Activated CD4-positive, alpha-beta T cell treated with anti-CD3 and anti-CD28 coated beads for 48 hours (primary cell): ENCODE results near the gene CCNB1.
"Not testable (repeated sequence)": the region's sequence is repeated elsewhere in the genome, so short reads cannot be mapped to it uniquely, and the experiment has no call there.

Experiments
- DNase-seq: peaks from one replicate; pipeline ENCODE4 v3.0.0-alpha.2; 2020

The CCNB1 gene

DNA sequence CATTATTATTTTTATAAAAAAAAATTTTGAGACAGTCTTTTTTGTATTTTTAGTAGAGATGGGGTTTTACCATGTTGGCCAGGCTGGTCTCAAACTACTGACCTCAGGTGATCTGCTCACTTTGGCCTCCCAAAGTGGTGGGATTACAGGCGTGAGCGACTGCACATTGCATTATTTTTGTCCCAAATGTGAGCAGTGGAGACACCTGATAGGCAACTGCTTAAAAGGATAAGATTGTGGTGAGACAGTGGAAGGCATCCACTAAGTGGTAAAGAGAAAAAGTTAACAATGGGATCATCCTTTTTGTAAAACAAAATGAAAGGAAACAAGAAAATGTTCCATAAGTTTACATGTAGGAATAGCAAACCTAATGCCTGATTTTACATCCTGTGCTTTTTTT, 20.4 kb downstream of the CCNB1 start:
- no peak for DNase-seq

DNA sequence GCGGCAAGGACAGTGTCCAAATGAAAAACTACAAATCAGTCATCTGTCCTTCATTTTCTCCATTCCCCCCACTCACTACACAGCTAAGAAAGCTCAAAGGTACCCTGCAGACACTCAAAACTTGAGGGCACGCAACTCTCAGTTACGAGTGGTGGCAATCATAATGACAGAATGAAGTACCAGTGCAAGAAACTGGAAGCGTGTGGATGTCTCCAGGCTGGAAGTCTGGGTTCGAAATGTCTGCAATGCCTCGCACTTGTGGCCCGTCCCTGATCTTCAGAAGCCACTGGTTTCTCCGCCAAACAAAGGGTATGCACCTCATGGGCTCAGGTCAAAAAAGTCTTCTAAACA, 21.8 kb downstream of the CCNB1 start:
- no peak for DNase-seq

DNA sequence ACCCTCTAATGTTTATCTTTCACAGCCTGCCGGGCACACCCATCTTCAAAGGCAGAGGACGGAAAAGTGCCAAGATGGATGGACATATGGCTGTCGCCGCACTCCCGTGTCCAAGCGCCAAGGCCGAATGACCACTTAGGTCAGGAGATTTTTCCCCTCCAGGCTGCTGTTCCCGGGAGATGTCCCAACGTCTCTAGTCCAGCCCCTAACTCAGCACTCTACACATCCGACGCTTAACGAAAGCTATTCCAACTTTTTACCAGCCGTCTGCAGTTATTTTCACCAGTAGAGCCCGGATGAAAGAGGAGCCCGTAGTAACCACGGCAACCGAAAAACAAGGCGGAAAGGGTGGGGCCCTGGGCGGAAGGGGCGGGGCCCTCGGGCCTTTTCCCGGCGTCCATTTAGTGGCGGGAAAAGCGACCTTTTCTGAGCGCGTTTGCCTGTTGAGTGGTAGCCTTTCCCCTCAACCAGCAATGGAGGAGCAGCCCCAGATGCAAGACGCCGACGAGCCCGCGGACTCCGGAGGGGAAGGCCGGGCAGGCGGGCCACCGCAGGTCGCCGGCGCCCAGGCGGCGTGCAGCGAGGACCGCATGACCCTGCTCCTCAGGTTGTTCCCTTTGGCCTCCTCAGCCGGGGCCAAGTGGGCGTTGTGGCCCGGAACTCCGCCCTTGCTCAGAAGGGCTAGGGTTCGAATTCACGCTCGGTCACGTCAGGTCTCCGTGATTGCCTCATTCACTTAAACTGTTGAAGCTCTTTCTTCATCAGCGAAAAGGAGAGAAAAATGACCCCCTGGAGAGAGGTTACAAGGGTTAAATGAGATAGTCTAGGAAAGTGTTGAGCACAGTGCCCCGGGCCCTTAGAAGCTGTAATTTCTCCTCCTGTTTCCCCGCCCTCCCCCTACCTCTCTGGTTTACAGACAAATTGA, 22.5 kb downstream of the CCNB1 start, which contains the start of gene CENPH:
Gene CENPH (plus strand): TSS at position 422 of the 925 bp plus-strand sequence. CDS start 52 bp downstream, at position 474.
- peak; percentile 96 for DNase-seq

DNA sequence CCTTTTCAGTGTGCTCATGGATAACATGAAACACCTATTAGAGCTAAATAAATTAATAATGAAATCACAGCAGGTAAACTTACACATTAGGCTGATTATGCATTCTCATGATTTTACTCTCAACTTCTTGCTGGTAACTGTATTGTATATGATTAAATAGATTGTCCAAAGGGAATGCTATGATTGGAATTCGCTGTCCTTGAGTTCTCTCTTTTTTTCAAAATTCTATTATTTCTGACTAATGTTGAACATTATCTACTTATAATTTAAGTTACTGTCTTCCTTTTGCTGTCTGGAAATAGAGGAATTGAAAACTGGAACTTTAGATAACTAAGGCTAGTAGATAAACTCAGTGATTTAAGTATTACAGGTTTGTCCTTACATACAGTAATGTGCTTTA, 35.5 kb downstream of the CCNB1 start:
- no peak for DNase-seq

DNA sequence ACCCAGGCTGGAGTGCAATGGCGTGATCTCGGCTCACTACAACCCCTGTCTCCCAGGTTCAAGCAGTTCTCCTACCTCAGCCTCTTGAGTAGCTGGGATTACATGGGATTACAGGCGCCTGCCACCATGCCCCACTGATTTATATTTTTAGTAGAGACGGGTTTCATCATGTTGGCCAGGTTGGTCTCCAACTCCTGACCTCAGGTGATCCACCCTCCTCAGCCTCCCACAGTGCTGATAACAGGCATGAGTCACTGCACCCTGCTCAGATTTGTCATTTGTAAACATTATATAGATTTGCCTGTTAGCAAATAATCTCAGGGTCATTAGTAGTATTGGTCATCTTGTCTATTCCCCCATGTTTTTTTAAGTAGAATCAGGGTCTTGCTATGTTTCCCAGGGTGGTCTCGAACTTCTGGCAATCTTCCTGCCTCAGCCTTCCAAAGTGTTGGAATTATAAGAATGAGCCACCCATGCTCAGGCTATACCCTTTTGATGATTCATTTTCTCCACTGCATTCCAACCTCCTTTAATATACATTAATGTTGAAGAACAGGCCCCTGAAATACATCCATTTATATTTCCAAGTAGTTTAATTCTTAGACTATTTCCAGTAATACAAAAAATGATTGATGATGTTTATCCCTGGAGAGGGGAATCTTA, 39.7 kb downstream of the CCNB1 start:
- DNase-seq = no peak

DNA sequence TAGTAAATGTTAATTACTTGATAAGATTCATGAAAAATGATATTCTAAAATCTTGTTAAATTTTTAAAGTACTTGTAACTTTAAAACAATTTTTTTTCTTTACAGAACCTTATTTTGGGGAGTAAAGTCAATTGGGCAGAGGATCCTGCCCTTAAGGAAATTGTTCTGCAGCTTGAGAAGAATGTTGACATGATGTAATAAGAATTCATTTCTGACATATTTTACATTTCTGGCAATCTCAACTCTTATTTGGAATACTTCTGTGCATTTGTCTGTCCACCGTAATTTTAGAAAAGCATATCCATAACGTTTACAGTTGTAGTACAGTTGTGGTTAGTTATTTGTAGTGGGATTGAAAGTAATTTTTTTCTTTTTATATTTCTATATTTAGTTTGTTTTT, 42.7 kb downstream of the CCNB1 start:
- no peak for DNase-seq

DNA sequence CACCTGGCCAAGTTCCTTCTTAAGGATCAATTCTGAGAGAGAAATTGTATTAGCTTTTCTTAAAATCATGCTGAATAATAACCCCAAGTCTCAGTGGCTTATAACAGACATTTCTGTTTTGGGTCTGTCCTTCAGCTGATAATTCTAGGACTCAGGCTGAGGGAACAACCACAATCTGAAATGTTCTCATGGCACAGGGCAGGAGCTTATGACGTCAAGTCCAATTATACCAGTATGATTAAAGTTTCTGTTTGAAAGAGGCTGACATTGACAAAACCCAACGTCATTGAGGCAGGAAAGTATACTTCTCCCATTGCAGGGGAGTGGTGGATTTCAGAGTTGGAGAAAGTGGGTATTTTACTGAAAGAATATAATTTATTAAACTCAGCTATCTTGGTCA, 44.2 kb downstream of the CCNB1 start:
- no peak for DNase-seq

DNA sequence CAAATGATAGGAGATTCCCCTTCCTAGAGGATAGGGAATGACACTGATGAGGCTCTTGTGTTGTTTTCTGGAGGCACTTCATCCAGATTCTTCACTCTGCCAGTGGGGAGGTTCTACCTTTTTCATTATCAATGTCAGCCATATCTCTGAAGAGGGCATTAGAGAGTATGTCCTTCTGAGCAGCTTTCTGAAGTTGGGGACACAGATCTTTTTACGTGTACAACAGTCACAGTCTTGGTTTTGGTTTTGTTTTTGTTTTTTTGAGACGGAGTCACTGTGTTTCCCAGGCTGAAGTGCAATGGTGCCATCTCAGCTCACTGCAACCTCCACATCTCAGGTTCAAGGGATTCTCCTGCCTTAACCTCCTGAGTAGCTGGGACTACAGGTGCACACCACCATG, 45.1 kb downstream of the CCNB1 start:
- DNase-seq = no peak

DNA sequence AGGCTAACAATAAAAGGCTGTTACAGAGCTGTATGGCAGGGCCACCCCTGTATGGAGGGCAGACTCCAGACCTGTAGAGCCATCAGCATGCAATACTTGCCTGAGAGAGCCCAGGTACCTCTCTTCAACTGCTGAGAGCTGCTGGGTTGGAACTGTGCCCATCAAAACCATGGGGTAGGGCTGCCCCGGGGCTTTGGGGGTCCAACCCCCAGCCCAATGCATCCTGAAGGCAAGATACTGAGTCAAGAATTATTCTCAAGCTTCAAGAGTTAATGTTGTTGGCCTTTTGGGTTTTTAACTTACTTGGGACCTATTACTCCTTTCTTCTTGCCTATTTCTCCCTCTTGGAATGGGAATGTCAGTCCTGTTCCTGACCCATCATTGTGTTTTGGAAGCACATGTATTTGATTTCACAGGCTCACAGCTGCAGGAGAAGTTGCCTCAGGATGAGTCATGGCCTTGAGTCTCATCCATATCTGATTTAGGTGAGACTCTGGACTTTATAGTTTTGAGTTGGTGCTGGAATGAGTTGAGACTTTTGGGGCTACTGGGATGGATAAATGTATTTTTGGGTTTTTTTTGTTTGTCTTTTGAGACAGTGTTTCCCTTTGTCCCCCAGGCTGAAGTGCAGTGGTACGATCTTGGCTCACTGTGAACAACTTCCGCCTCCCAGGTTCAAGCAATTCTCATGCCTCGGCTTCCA, 46.7 kb downstream of the CCNB1 start:
- no peak for DNase-seq

DNA sequence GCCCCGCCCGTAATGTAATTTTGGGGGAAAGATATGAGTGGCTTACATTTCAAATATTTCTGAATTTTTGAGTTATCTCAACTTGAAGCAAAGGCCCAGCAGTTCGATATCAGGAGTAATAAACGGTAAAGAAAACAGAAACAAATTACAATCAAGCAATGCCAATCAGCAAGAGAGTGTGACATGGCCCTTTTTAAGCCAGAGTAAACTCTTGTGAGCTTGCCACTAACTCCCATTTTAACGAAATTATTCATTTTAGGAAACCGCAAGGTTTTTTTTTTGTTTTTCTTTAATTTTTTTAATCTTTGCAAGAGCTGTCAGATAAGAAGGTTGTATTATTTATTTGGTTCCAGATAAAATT, 50.2 kb downstream of the CCNB1 start:
- DNase-seq = no peak

DNA sequence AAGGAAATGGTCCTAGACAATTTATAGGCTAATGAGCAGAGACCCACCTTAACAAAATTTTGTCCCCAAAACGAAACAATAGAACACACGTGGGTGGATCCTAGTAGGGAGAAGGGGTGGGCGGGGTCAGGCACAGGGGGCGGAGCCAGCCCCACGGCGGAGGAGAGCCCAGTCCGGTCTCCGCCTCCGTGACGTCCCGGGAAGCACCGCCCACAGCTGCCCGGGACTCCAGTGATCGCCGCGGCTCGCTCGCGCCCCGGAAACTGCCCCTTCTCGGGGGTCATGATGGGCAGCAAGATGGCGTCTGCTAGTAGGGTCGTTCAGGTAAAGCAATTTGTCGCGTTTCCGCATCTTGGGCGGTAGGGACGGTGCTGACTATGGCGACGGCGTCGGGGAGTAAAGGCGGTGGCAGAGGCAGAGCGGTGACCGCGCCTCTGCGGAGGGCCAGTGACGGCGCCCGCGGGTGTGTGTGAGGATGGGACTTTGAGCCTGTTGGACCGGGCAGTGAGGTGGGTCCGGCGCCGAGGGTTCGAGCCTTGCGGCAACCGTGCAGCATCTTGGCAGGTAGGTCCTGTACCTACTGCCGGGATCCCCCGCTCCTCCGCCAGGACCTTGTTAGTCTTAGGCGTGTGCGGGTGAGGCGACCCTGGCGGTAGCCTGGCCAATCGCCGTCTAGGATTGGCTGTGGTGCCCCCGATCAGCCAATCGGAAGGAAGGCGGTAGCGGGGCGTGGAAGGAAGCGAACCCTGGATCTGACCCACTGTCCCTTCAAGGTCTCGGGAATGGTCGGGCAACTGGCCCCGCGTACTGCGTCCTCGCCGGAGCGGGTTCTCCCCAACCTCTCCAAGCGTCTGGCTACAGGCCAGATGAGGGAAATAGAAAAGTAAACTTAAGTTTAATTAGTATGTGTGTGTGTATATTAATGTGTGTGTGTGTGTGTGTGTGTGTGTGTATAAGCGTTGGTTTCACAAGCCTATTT, 50.9 kb downstream of the CCNB1 start:
- peak; percentile 93 for DNase-seq

DNA sequence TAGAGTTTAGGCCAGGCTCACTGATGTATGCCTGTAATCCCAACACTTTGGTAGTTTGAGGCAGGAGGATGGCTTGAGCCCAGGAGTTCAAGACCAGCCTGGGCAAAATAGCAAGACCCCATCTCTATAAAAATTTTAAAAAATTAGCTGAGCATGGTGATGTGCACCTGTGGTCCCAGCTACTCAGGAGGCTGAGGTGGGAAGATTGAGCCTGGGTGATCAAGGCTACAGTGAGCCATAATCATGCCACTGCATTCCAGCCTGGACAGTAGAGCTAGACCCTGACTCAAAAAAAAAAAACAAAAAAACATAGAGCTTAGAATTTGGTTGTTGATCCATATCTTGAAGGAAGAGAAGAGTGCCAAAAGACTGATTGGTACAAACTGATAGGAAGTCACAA, 53.0 kb downstream of the CCNB1 start:
- no peak for DNase-seq

DNA sequence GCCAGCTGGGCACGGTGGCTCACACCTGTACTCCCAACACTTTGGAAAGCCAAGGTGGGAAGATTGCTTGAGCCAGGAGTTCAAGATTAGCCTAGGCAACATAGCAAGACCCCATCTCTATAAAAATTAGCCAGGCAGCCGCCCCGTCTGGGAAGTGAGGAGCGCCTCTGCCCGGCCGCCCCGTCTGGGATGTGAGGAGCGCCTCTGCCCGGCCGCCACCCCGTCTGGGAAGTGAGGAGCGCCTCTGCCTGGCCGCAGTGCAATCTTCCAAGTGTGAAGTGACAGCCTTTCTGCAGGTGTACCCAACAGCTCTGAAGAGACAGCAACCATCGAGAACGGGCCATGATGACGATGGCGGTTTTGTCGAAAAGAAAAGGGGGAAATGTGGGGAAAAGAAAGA, 53.4 kb downstream of the CCNB1 start:
- DNase-seq = not testable (repeated sequence)

DNA sequence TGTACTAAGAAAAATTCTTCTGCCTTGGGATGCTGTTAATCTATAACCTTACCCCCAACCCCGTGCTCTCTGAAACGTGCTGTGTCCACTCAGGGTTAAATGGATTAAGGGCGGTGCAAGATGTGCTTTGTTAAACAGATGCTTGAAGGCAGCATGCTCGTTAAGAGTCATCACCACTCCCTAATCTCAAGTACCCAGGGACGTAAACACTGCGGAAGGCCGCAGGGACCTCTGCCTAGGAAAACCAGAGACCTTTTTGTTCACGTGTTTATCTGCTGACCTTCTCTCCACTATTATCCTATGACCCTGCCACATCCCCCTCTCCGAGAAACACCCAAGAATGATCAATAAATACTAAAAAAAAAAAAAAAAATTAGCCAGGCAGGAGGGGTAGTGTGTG, 53.9 kb downstream of the CCNB1 start:
- not testable (repeated sequence) for DNase-seq

DNA sequence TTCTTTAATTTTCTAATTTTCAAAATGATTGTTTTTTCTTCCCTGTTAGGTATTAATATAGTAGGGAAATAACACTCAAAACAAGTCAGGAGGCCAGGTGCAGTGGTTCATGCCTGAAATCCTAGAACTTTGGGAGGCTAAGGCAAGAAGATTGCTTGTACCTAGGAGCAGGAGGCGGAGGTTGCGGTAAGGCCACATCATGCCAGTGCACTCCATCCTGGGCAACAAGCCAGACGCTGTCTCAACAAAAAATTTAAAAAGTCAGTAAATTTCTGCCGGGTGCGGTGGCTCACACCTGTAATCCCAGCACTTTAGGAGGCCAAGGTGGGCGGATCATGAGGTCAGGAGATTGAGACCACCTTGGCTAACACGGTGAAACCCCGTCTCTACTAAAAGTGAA, 57.6 kb downstream of the CCNB1 start:
- no peak for DNase-seq

DNA sequence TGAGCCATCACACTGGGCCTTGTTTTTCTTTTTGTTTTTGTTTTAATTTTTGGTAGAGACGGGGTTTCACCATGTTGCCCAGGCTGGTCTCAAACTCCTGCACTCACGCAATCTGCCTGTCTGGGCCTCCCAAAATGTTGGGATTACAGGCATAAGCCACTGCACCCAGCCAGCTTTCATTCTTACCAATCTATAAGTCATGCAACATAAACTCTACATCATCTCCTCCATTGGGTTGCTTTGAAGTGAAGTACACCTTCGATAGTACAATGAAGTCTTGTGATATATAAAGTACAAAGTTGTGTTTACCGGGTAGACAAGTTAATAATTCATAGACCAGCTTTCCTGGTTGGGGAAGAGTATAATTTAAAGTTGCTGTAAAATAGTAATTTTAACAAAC, 58.9 kb downstream of the CCNB1 start:
- DNase-seq = no peak
